K562 (cell line): ENCODE data around the gene BCAS1. TPM values are rescaled to one million over a fixed set of nuclear protein-coding genes. Genes with fewer than 3 reads are reported as not detected.
A peak's percentile ranks its signal among the peaks of the same experiment; 100 is the strongest.

Source experiments
- ATAC-seq: fragments of 200-7000 bp; cut with Tn5 transposase; 3 replicates; pipeline ENCODE4 v1.9.1; 2020; ENCODE audit warnings: moderate library complexity
- BruUV-seq: library from RNA; stranded (reverse); fragments of 400-500 nt; replicated peaks from 2 replicates; lab custom pipeline; 2021; lab: Mats Ljungman, UMichigan
- CTCF ChIA-PET: fragments of 300-600 bp; formaldehyde crosslinking; extraction: SDS; loops from one replicate; lab custom pipeline; 2021; ENCODE audit warnings: low intra/inter-chr PET ratio; lab: Yijun Ruan, JAX
- POLR2A ChIA-PET: fragments of 300-600, 350-650 bp; sonication (Branson Sonifier 250); formaldehyde crosslinking; extraction: SDS; loops from one replicate; lab custom pipeline; 2021; ENCODE audit warnings: antibody characterized with exemption, inconsistent platforms; lab: Yijun Ruan, JAX
- DNase-seq, 4 experiments: peaks; one replicate each; pipeline versions ENCODE4 v3.0.0 to v3.0.0-alpha.2; 2011 to 2018; ENCODE audit warnings: low spot score in 3 of 4, mixed read lengths in 3 of 4; ENCODE audit errors: extremely low read depth in 1 of 4
- FAIRE-seq: peaks from 2 replicates; lab custom pipeline; 2011; peaks lifted over from hg19 to GRCh38; lab: Jason Lieb, UNC
- H2AFZ ChIP-seq: 2 replicates; pipeline ENCODE4 v1.6.0; 2011; ENCODE audit warnings: low read depth, low read length, control low read depth, inconsistent platforms
- H3K27ac ChIP-seq: fragments of 200-600 bp; 3 replicates; pipeline ENCODE4 v1.8.0; 2011; ENCODE audit warnings: low read depth, mild to moderate bottlenecking, control low read depth, inconsistent platforms, low read length, moderate library complexity, mixed read lengths; ENCODE audit errors: extremely low read depth
- H3K27me3 ChIP-seq, 2 experiments: fragments of 300-600 bp in 1 of 2; 2 replicates in 1 of 2; 3 replicates in 1 of 2; pipeline versions ENCODE4 v1.6.0 to v1.8.0; 2011; ENCODE audit warnings: inconsistent platforms in 2 of 2, low read length in 2 of 2, mild to moderate bottlenecking in 1 of 2, mixed read lengths in 1 of 2, moderate library complexity in 1 of 2; ENCODE audit not compliant: control insufficient read depth in 2 of 2, insufficient read depth in 2 of 2
- H3K36me3 ChIP-seq: fragments of 300-600 bp; 3 replicates; pipeline ENCODE4 v1.8.0; 2011; ENCODE audit warnings: mild to moderate bottlenecking, low read length, inconsistent platforms; ENCODE audit not compliant: control insufficient read depth, insufficient read depth
- H3K4me1 ChIP-seq, 2 experiments: fragments of 200-600 bp in 1 of 2; replicated peaks in 1 of 2; 2 replicates in 1 of 2; 3 replicates in 1 of 2; pipeline versions ENCODE4 v1.5.1 to v1.8.0; 2011; ENCODE audit warnings: inconsistent platforms in 2 of 2, low read length in 2 of 2, mild to moderate bottlenecking in 1 of 2, mixed read lengths in 1 of 2, moderate library complexity in 1 of 2; ENCODE audit not compliant: control insufficient read depth in 2 of 2, insufficient read depth in 2 of 2
- H3K4me2 ChIP-seq: 2 replicates; pipeline ENCODE4 v1.6.1; 2011; ENCODE audit warnings: low read length, control low read depth, inconsistent platforms, mixed read lengths; ENCODE audit not compliant: insufficient read depth
- H3K4me3 ChIP-seq: fragments of 200-600 bp; sonication (generic), shearing (Covaris generic); 2 replicates; pipeline ENCODE4 v1.5.1; 2016; ENCODE audit warnings: control low read depth, inconsistent platforms
- H3K79me2 ChIP-seq: fragments of 200-600 bp; 3 replicates; pipeline ENCODE4 v1.8.0; 2011; ENCODE audit warnings: low read length, inconsistent platforms; ENCODE audit not compliant: control insufficient read depth, insufficient read depth
- H3K9ac ChIP-seq, 2 experiments: 2 replicates each; pipeline versions ENCODE4 v1.6.0 to v1.6.1; 2011; ENCODE audit warnings: low read depth in 2 of 2, low read length in 2 of 2, control low read depth in 1 of 2, inconsistent platforms in 1 of 2, mild to moderate bottlenecking in 1 of 2, mixed read lengths in 1 of 2; ENCODE audit not compliant: insufficient read depth in 1 of 2
- H3K9me1 ChIP-seq: one replicate; pipeline ENCODE4 v1.6.0; 2011; ENCODE audit warnings: inconsistent platforms, mild to moderate bottlenecking, low read length, moderate library complexity; ENCODE audit not compliant: control insufficient read depth, insufficient read depth
- H3K9me3 ChIP-seq: replicated peaks from 2 replicates; pipeline ENCODE4 v1.5.1; 2011; ENCODE audit warnings: low read depth, low read length, inconsistent platforms; ENCODE audit not compliant: control insufficient read depth, insufficient read depth
- H4K20me1 ChIP-seq: replicated peaks from 2 replicates; pipeline ENCODE4 v1.6.1; 2011; ENCODE audit warnings: low read length, inconsistent platforms, mixed read lengths; ENCODE audit not compliant: control insufficient read depth, insufficient read depth
- BCL6 ChIP-seq: fragments of 250-450 bp; sonication (Bioruptor Pico); IDR thresholded peaks from 2 replicates; pipeline ENCODE4 v1.4.0; 2020
- CTBP1 ChIP-seq: fragments of 450-650 bp; IDR thresholded peaks from 2 replicates; pipeline ENCODE4 v1.6.1; 2016; ENCODE audit warnings: borderline replicate concordance
- GABPA ChIP-seq: fragments of 200-800 bp; sonication (Bioruptor generic); conservative IDR thresholded peaks from 2 replicates; pipeline ENCODE4 v1.6.1; 2016; ENCODE audit warnings: low read depth, missing genetic modification characterization, missing compliant biosample characterization
- HNRNPL ChIP-seq: fragments of 200-400 bp; formaldehyde crosslinking; IDR thresholded peaks from 2 replicates; pipeline ENCODE4 v1.6.1; 2017; ENCODE audit warnings: low read depth, mild to moderate bottlenecking, low read length
- NFIC ChIP-seq: fragments of 450-650 bp; IDR thresholded peaks from 2 replicates; pipeline ENCODE4 v1.6.1; 2017; ENCODE audit warnings: mild to moderate bottlenecking, inconsistent platforms
- PRPF4 ChIP-seq: fragments of 200-400 bp; formaldehyde crosslinking; IDR thresholded peaks from one replicate; pipeline ENCODE4 v1.6.1; 2017; ENCODE audit warnings: low read length, low read depth, mild to moderate bottlenecking; ENCODE audit not compliant: insufficient read depth, poor library complexity, severe bottlenecking
- SRSF7 ChIP-seq: fragments of 200-400 bp; formaldehyde crosslinking; optimal IDR thresholded peaks from 2 replicates; pipeline ENCODE3; 2017; ENCODE audit warnings: mild to moderate bottlenecking, low read depth, low read length
- ZNF3 ChIP-seq: fragments of 250-450 bp; sonication (Bioruptor Pico); IDR thresholded peaks from 2 replicates; pipeline ENCODE4 v1.5.0; 2021; ENCODE audit warnings: mild to moderate bottlenecking, moderate library complexity
- WGBS: fragments of 100-300 bp; shearing (Covaris generic); methylation state at CpG from one replicate; pipeline ENCODE4 v1.1.6; 2016; ENCODE audit warnings: low coverage, mixed read lengths; ENCODE audit not compliant: insufficient coverage; ENCODE audit errors: missing lambda C conversion rate; 5-methylcytosine and 5-hydroxymethylcytosine counted together
- in situ Hi-C: fragments of 300-500 bp; cut with MboI; formaldehyde crosslinking; loops from 4 replicates; pipeline ENCODE4 v1.15.0; 2018; ENCODE audit warnings: inconsistent platforms, mixed read lengths
- intact Hi-C: fragments of 100-400 bp; cut with micrococcal nuclease; formaldehyde crosslinking; loops from 2 replicates; pipeline ENCODE4 v1.14.2; 2022
- polyA plus RNA-seq, 8 experiments: library from polyadenylated mRNA; depleted of rRNA in 4 of 8; stranded (reverse) in 5 of 8; unstranded in 3 of 8; fragments of >200 nt; fragmentation: Nextera tagmentation in 2 of 8; fragmentation: Illumina TruSeq in 1 of 8; extraction: Ambion mirVana in 2 of 8; extraction: Trizol in 1 of 8; gene quantifications; 2 replicates each; pipeline versions ENCODE4 v1.2.1 to v1.2.3, GENCODE V29; 2011 to 2014; ENCODE audit warnings: inconsistent platforms in 1 of 8, missing spikeins in 1 of 8
- total RNA-seq, 7 experiments: library from RNA; depleted of rRNA in 6 of 7; stranded (reverse); fragments of >200 nt in 6 of 7; fragmentation: Illumina TruSeq in 2 of 7; extraction: Trizol in 2 of 7; gene quantifications; 2 replicates each; pipeline versions ENCODE4 v1.2.1 to v1.2.3, GENCODE V29; 2011 to 2021; ENCODE audit warnings: low replicate concordance in 1 of 7
- TF ChIP-seq, protein P1 (sequence below), 3 experiments: fragments of 200-800 bp in 1 of 3; fragments of 250-450 bp in 1 of 3; fragments of 450-650 bp in 1 of 3; sonication (Bioruptor Pico) in 1 of 3; sonication (Bioruptor generic) in 1 of 3; formaldehyde crosslinking in 1 of 3; IDR thresholded peaks; 2 replicates each; pipeline versions ENCODE4 v1.6.1 to v1.8.0; 2016 to 2022; ENCODE audit warnings: mild to moderate bottlenecking in 2 of 3, missing genetic modification characterization in 2 of 3, missing compliant biosample characterization in 1 of 3, moderate library complexity in 1 of 3

The BCAS1 gene
- total and polyA plus RNA-seq, 9 of the 15 experiments (the other 6 are each of a cell fraction or from before 2014, with no cell fraction given): 0.18 to 2.3 (median 0.93) TPM

DNA sequence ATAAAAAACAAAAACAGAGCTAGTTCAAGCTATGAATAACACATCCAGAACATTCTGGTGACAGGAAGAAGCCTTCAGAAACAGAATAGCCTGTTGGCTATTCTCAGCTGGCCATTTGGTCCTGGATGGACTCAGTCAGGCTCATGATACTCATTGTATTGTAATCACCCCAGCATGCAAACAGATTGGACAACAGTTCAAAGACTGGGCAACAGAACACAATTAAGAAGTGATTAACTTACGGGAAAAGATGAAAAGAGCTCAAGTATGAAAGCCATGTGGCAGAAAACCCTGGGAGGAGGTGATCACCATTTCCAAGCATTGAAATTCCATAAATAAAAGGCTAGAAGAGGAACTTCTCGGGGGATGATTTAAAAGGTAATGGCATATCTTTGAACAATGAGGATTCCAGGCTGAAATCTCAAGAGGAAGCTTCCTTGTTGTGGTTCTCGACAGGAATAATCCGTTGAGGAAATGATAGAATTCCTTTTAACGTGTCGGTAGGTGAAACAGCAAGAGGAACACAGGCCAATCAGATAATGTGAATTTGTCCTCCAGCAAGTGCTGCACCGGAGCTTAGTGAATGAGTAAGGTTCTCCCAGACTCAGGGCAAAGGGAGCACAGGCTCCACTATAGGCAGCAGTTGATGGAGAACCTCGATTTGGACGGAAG, 172.4 kb downstream of the BCAS1 start:
- intact Hi-C loops (no loop called here), in situ Hi-C loops (no loop called here)
- no peak overlapping the region for H3K27ac ChIP-seq
- no peaks in the 10 kb centered on the region for H3K79me2 ChIP-seq
- peak in 1 of 4 experiments; percentile 44 for DNase-seq
- TF ChIP-seq BCL6 (CRISPR knock-in tag): no peak
- TF ChIP-seq HNRNPL: no peak
- no peak for TF ChIP-seq SRSF7
- TF ChIP-seq, protein P1, sequence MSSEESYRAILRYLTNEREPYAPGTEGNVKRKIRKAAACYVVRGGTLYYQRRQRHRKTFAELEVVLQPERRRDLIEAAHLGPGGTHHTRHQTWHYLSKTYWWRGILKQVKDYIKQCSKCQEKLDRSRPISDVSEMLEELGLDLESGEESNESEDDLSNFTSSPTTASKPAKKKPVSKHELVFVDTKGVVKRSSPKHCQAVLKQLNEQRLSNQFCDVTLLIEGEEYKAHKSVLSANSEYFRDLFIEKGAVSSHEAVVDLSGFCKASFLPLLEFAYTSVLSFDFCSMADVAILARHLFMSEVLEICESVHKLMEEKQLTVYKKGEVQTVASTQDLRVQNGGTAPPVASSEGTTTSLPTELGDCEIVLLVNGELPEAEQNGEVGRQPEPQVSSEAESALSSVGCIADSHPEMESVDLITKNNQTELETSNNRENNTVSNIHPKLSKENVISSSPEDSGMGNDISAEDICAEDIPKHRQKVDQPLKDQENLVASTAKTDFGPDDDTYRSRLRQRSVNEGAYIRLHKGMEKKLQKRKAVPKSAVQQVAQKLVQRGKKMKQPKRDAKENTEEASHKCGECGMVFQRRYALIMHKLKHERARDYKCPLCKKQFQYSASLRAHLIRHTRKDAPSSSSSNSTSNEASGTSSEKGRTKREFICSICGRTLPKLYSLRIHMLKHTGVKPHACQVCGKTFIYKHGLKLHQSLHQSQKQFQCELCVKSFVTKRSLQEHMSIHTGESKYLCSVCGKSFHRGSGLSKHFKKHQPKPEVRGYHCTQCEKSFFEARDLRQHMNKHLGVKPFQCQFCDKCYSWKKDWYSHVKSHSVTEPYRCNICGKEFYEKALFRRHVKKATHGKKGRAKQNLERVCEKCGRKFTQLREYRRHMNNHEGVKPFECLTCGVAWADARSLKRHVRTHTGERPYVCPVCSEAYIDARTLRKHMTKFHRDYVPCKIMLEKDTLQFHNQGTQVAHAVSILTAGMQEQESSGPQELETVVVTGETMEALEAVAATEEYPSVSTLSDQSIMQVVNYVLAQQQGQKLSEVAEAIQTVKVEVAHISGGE (CRISPR knock-in tag; IDR thresholded peaks at IDR 0.05): peak in 1 of 3 experiments; percentile 52; a peak in 1 of 6 replicates
- 0 out of 2 replicates have a peak, but pooled peaks have one; percentile 22 for TF ChIP-seq CTBP1
- TF ChIP-seq PRPF4: no peak
- peak; percentile 29 for TF ChIP-seq NFIC
- no peak for TF ChIP-seq ZNF3 (CRISPR knock-in tag)
- TF ChIP-seq GABPA: no peak
- ChIA-PET CTCF (no interaction called here), POLR2A (interaction anchor here (1.3 to 1.4 kb wide), 2 partner anchors 10 to 37 kb away, joined by 3 to 4 read pairs; no protein-coding TSS in a partner anchor)
- BruUV-seq: no TSS peak
- H3K4me1 ChIP-seq: peaks cover 8 to 34% of the 10 kb centered on the region in 2 experiments; a peak in 4 of 5 replicates
- ATAC-seq: peak; percentile 72
- no peak overlapping the region for H3K4me3 ChIP-seq
- no peaks in the 10 kb centered on the region for H4K20me1 ChIP-seq
- H3K9me1 ChIP-seq: no peaks in the 10 kb centered on the region
- 14% methylated on average over 9 of the region's 9 CpGs for WGBS
- peak; percentile 51 for FAIRE-seq
- H2AFZ ChIP-seq: peak overlapping the region; percentile 88
- H3K9me3 ChIP-seq: no peaks in the 10 kb centered on the region
- H3K27me3 ChIP-seq: no peaks in the 10 kb centered on the region
- H3K36me3 ChIP-seq: no peaks in the 10 kb centered on the region
- peak overlapping the region; percentile 60 for H3K4me2 ChIP-seq
- H3K9ac ChIP-seq: no peak overlapping the region; a peak in 1 of 4 replicates
